DND-41 (cell line): ENCODE data around the gene SMG6.

Experiments used
- CTCF ChIP-seq: IDR thresholded peaks from 2 replicates; pipeline ENCODE4 v1.5.1; 2012; ENCODE audit warnings: borderline replicate concordance, low read length, moderate library complexity, mild to moderate bottlenecking; ENCODE audit not compliant: poor library complexity, severe bottlenecking; ENCODE audit errors: extremely low read depth
- EZH2 ChIP-seq: IDR thresholded peaks from 3 replicates; pipeline ENCODE4 v1.6.1; 2012; ENCODE audit warnings: borderline replicate concordance, low read depth, mild to moderate bottlenecking, moderate library complexity, low read length, inconsistent platforms; ENCODE audit not compliant: severe bottlenecking

GRCh38 chr17:2183346-2183745 is 120.2 kb downstream of the SMG6 start:
- TF ChIP-seq EZH2 = no peak
- TF ChIP-seq CTCF = no peak
